Prostate gland (tissue), 2 donors: ENCODE results near the gene DMBX1.

ENCODE experiments used
- POLR2A ChIP-seq: fragments of 450-650 bp; IDR thresholded peaks from one replicate; pipeline ENCODE4 v1.6.1; 2016; ENCODE audit warnings: antibody characterized with exemption, mild to moderate bottlenecking
- POLR2AphosphoS5 ChIP-seq: sonication (generic); formaldehyde crosslinking; IDR thresholded peaks from one replicate; pipeline ENCODE4 v1.6.1; 2017; ENCODE audit warnings: antibody characterized with exemption
- TF ChIP-seq, protein P1 (sequence below), 4 experiments: fragments of 200-600 bp in 2 of 4; fragments of 450-650 bp in 2 of 4; sonication (generic) in 2 of 4; IDR thresholded peaks; 1 replicate in 3 of 4; 2 replicates in 1 of 4; pipeline ENCODE4 v1.5.1; 2016 to 2019; ENCODE audit warnings: antibody characterized with exemption in 4 of 4, mild to moderate bottlenecking in 2 of 4, moderate library complexity in 2 of 4

DNA sequence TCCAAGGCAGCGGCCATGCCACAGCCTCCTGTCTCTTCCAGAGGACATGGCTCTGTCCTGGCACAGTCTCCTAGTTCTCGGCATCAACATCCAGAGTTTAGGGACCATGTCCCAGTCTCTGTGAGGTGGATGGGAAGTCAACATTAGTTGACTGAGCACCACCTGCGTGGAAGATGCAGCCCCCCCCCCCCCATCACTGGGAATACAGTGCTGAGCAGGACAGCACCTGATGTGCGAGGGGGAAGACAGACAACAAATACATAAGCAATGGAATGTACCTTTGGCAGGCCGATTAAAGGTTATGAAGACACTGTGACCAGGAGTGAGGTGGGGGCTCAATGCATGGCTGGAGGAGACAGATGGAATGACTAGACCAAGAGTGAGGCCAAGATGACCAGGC lies 35.2 kb downstream of the DMBX1 start:
- TF ChIP-seq POLR2A = no peak
- TF ChIP-seq, protein P1, sequence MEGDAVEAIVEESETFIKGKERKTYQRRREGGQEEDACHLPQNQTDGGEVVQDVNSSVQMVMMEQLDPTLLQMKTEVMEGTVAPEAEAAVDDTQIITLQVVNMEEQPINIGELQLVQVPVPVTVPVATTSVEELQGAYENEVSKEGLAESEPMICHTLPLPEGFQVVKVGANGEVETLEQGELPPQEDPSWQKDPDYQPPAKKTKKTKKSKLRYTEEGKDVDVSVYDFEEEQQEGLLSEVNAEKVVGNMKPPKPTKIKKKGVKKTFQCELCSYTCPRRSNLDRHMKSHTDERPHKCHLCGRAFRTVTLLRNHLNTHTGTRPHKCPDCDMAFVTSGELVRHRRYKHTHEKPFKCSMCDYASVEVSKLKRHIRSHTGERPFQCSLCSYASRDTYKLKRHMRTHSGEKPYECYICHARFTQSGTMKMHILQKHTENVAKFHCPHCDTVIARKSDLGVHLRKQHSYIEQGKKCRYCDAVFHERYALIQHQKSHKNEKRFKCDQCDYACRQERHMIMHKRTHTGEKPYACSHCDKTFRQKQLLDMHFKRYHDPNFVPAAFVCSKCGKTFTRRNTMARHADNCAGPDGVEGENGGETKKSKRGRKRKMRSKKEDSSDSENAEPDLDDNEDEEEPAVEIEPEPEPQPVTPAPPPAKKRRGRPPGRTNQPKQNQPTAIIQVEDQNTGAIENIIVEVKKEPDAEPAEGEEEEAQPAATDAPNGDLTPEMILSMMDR (IDR thresholded peaks at IDR 0.05) = no peak
- TF ChIP-seq POLR2AphosphoS5 = no peak
